Measurements from ENCODE around the gene ARHGAP8.

ARHGAP8 gene

DNA sequence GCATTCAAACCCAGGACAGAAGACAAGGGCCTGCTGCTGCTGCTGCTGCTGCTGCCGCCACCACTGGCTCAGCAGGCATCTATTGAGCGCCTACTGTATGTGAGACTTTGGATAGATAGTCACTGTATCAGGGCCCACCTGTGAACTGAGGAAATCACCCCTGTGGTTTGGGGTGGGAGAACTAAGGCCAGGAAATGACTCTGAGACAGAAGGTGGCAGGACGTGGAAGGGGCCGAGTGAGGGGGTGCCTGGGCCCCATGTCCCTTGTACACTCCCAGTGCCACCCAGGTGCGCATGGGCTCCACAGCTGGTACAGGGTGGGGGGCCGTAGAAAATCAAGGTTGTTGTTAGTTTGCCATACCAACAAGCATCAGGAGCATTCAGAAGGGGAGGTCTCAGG is 50.6 kb downstream of the ARHGAP8 start:
- TF ChIP-seq, protein P1, sequence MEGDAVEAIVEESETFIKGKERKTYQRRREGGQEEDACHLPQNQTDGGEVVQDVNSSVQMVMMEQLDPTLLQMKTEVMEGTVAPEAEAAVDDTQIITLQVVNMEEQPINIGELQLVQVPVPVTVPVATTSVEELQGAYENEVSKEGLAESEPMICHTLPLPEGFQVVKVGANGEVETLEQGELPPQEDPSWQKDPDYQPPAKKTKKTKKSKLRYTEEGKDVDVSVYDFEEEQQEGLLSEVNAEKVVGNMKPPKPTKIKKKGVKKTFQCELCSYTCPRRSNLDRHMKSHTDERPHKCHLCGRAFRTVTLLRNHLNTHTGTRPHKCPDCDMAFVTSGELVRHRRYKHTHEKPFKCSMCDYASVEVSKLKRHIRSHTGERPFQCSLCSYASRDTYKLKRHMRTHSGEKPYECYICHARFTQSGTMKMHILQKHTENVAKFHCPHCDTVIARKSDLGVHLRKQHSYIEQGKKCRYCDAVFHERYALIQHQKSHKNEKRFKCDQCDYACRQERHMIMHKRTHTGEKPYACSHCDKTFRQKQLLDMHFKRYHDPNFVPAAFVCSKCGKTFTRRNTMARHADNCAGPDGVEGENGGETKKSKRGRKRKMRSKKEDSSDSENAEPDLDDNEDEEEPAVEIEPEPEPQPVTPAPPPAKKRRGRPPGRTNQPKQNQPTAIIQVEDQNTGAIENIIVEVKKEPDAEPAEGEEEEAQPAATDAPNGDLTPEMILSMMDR (IDR thresholded peaks at IDR 0.05; ENCODE audit: borderline replicate concordance, insufficient read depth, low read depth, low read length), result no peak
- no peak overlapping the region for H3K4me3 ChIP-seq (ENCODE audit: low read depth, low read length)

DNA sequence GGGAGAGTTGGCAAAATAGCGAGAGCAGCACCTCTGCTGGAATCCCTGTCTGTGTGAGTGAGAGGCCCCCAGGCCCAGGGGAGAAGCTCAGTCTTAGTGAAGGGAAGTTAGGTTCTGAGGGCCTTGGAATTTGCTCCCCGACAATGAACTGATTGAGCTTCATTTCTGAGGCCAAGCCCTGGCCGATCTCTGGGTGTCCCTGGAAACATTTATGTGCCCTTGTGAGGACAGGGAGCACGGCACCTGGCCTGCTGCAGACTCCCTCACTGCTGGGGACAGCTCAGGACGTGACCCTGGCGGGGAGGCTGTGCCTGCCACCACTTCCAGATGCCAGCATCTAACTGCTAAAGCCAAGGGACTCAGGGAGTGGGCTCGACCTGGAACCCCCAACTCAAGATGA is 52.0 kb downstream of the ARHGAP8 start:
- H3K4me3 ChIP-seq (ENCODE audit: low read depth, low read length), result no peak overlapping the region
- TF ChIP-seq, protein P1 (IDR thresholded peaks at IDR 0.05; ENCODE audit: borderline replicate concordance, insufficient read depth, low read depth, low read length), result no peak

- TF ChIP-seq, protein P1 (IDR thresholded peaks at IDR 0.05; ENCODE audit: borderline replicate concordance, insufficient read depth, low read depth, low read length), result no peak
- no peak overlapping the region for H3K4me3 ChIP-seq (ENCODE audit: low read depth, low read length)
These were observed 53.3 kb downstream of the ARHGAP8 start for GRCh38 chr22:44805711-44806110.

DNA sequence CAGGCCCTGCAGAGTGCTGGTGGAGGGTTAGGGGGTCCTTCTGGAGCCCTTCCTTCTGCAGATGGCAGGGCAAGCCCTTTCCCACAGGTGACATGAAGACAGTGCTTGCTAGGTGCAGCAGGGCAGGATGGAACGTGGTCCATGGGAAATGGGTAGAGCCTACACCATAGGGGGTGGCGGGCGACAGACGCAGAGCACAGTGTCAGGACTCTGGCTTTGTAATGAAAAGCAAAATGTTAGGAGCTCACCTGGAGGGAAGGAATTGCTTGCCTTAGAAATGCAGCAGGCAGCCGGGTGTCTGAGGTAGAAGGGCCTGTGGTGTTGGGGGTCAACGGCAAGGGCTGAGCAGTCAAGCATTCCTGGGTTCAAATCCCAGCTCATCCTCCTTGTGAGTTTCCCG is 54.9 kb downstream of the ARHGAP8 start:
- H3K4me3 ChIP-seq (ENCODE audit: low read depth, low read length), result no peak overlapping the region
- TF ChIP-seq, protein P1 (IDR thresholded peaks at IDR 0.05; ENCODE audit: borderline replicate concordance, insufficient read depth, low read depth, low read length), result no peak

- TF ChIP-seq, protein P1 (IDR thresholded peaks at IDR 0.05; ENCODE audit: borderline replicate concordance, insufficient read depth, low read depth, low read length), result peak; percentile 37; the same call in 1 of the 2 replicates
- no peak overlapping the region for H3K4me3 ChIP-seq (ENCODE audit: low read depth, low read length)
These were observed 55.7 kb downstream of the ARHGAP8 start for GRCh38 chr22:44807915-44808690.

GRCh38 chr22:44809456-44809855 is 57.1 kb downstream of the ARHGAP8 start:
- TF ChIP-seq, protein P1 (IDR thresholded peaks at IDR 0.05; ENCODE audit: borderline replicate concordance, insufficient read depth, low read depth, low read length), result no peak
- no peak overlapping the region for H3K4me3 ChIP-seq (ENCODE audit: low read depth, low read length)

DNA sequence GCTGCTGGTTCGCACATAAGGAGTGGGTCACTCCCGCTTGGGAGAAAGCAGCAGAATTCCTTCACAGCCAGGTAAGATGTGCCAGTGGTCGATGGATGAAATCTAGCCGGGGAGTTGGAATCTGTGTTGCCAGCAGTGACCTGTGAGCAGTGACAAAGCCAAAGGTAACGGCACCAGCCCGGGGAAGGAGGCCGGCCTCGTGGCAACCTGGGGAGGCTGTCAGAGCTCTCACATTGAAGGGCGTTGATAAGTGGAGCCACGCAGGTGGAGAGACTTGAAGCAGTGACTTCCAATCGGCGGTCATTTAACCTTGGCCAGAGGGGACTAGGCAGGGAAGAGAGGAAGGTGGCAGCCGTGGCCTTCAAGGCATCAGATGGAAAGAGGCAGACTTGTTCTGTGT is 58.8 kb downstream of the ARHGAP8 start:
- TF ChIP-seq, protein P1 (IDR thresholded peaks at IDR 0.05; ENCODE audit: borderline replicate concordance, insufficient read depth, low read depth, low read length), result no peak
- H3K4me3 ChIP-seq (ENCODE audit: low read depth, low read length), result no peak overlapping the region
